ENCODE results near the gene SF3B2.
"Not testable (repeated sequence)": the region's sequence is repeated elsewhere in the genome, so short reads cannot be mapped to it uniquely, and the experiment has no call there.

The SF3B2 gene

GRCh38 chr11:66112041-66112491, 59.9 kb downstream of the SF3B2 start:
- DNase-seq, result no peak

GRCh38 chr11:66112601-66113499, 60.7 kb downstream of the SF3B2 start:
- no peak for DNase-seq

- DNase-seq, result not testable (repeated sequence)
These were observed 62.8 kb downstream of the SF3B2 start for GRCh38 chr11:66114957-66115356.

- DNase-seq, result no peak
These were observed 63.6 kb downstream of the SF3B2 start for GRCh38 chr11:66115638-66116301.

GRCh38 chr11:66116576-66117361, 64.6 kb downstream of the SF3B2 start:
- DNase-seq, result no peak

- DNase-seq, result no peak
These were observed 66.7 kb downstream of the SF3B2 start for GRCh38 chr11:66118847-66119246.

Measured in NCI-H1417 (cell line).